HG02981 (cell line): ENCODE results near the gene STAT3.

Experiments used
- ATAC-seq: cut with Tn5 transposase; IDR thresholded peaks from one replicate; pipeline ENCODE4 v1.9.1; 2021; ENCODE audit warnings: mild to moderate bottlenecking, moderate library complexity; ENCODE audit not compliant: unreplicated experiment

STAT3 gene

DNA sequence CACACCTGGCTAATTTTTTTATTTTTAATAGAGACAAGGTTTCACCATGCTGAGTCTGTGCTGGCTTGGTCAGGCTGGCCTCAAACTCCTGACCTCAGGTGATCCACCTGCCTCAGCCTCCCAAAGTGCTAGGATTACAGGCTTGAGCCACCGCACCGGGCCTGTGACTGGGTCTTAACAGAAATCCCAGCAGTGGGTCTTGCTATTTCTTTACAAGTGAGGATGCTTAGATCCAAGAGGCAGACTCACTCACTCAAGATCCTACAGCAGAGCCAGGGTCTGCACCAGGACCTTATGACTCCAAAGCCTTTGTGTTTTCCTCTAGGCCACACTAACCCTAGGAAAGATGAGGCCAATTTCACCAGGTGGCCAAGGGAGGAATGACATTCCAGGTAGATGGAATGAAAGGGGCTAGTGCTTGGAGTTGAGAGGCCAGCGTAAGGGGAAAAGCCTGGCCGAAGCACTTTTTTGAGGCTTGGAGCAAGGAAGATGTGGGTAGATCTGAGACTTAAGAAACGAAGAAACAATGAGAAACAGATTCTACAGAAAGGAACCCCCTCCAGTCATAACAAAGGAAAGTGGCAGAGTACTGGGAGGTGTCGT is 105.7 kb downstream of the STAT3 start:
- no peak for ATAC-seq

DNA sequence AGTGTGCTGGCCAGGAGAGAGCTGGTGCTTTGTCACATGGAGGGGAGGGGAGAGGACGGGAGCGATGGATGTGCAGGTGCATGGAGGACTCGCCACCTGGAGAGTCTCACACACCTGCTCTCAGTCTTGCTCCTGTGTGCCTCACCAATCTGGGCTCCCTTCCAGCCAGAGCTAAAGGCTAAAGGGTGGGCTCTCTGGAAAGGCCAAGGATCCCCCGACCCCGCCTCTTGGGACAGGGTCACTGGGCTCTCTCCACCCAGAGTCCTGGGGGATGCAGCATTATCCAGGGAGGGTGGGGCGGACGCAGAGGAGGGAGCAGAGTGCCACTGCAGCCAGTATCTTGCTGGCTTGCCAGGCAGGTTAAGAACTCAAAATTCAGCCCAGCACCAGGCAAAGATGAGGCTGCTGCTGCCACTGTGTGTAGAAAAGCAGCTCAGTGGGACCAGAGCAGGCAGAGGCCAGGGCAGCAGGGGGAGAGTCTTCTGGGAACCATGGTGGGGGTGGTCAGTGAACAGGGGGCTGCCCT is 106.6 kb downstream of the STAT3 start:
- ATAC-seq = no peak

GRCh38 chr17:42279776-42280630 is 108.2 kb downstream of the STAT3 start:
- ATAC-seq = no peak

GRCh38 chr17:42277342-42277712 is 110.9 kb downstream of the STAT3 start:
- no peak for ATAC-seq

DNA sequence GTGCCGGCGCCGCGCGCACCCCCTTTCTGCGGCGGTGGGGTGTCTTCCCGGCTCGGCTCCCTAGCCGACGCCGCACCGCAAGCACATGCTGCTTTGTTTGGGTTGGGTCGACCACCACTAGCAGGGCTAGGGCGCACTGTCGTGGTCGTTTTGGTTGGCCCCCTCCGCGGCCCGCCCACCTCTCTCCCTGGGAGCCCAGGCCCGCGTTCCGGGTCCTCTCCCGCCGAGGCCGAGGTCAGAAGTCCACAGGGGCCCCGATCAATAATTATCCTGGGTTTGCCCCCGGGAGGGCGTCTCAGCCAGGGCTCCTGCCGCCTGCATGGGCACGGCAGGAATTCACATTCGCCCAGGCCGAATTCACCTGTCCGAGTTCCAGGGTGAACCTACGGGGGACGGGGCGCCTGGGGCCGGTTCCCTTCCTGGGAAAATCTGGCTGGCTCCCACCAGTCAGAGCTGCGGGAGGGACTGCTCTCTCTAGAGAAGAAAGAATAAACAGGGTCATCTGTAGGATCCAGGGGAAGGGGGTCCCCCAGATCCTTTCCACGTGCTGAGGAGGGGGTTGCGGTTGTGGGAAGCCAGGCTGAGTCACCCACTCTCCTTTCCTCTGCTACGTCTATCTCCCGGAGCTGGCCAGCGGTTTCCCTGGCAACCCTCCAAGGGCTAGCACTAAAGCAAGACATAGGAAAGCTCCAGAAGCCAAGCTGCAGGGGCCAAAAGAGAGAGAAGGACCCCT is 111.5 kb downstream of the STAT3 start:
- no peak for ATAC-seq

DNA sequence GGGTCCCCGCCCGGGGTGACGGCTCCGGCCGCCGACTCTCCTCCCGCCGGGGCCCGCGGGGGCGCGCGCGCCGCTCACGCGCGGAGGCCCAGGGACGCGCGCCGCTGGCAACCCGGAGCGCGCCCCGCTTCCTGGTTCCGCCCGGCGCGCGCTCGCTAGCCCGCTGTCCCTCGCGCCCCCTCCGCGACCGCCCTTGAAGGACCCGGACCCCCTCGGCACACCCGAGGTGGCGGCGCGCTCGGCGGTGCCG is 112.0 kb downstream of the STAT3 start, which contains the start of gene STAT5B:
STAT5B (minus strand) TSS at position 33 of the 250 bp plus-strand sequence. CDS start 44,264 bp downstream, outside the sequence.
- no peak for ATAC-seq

- ATAC-seq = no peak
Observed at GRCh38 chr17:42275527-42276358, 112.5 kb downstream of the STAT3 start.

DNA sequence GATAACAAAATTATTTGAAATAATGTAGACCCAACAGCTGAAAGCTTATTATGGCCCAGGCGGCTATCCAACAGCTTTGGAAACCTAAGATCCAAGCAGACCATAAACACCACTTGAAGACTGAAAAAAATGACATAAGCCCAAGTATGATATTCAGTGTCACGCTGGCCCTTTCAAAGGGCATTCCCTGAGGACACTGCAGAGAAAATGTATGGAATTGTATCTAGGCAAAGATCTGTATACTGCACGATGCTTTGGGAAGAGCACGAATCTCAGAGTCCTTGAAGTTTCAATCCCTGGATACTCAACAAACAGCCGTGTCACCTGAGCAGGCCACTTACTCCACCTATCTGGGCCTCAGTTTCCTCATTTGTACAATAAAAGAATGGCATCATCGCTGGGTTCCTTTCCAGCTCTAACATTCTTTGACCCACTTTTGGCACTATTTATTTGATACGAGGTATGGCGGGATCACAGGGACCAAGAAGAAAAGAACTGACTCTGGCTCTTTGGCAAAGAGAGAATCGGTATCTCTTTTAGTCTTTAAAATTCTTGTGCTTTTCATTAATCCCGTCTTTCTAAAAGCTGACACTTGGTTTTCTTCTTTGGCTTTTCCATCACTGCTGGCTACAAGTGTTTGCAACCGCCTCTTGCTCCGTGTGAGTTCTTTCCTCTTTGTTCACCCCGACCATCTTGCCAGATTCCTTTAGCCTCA is 113.3 kb downstream of the STAT3 start:
- no peak for ATAC-seq

DNA sequence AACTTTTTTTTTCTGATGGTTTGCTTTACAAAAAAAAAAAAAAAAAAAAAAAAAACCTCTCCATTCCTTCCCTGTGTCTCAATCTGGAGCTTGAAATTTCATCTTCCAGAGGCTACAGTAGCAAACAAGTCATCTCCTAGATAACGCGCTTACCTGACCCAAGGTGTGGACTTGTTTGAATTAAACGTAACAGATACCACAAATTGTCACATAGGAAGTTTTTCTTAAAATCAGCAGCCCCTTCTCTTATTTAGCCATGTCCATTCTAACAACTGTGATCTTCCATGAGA is 114.0 kb downstream of the STAT3 start:
- ATAC-seq = no peak

DNA sequence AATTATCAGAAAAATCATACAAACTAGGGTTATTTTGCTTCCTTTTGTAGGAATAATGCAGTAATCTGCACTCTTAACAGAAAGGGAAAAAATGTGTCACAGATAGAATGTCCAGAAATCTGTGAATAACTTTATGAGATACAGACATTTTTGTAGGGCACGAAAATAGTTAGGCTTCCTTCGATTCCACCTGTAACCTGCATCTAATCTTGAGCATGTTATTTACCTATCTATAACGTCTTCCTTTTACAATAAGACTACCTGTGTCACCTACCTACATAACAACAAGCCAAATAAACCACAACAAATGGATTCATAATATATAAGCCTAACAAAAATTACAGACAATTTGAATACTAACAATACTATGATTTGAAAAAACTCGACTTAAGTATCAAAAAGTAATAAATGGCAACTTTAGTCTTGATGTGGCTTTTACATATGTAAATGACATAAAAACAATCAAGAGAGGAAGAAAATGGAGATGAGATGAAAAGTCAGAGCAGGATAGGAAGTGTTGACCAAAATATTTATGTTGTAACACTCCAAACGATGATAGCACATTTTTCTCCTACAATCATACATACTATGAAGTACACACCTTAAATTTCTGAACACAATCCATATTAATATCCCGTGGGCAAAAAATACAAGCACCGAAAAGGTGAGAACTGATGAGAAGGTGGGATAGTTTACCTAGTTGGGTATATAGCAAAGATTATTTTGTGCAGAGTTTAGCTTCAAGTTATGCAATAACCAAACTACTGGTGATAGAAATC is 114.6 kb downstream of the STAT3 start:
- no peak for ATAC-seq

GRCh38 chr17:42272162-42272907 is 115.9 kb downstream of the STAT3 start:
- ATAC-seq = no peak

- no peak for ATAC-seq
Observed at GRCh38 chr17:42271779-42272035, 116.5 kb downstream of the STAT3 start.

GRCh38 chr17:42271006-42271778 is 117.0 kb downstream of the STAT3 start:
- no peak for ATAC-seq

- ATAC-seq = no peak
Observed at GRCh38 chr17:42270596-42270995, 117.6 kb downstream of the STAT3 start.

- no peak for ATAC-seq
Observed at GRCh38 chr17:42270170-42270535, 118.1 kb downstream of the STAT3 start.

DNA sequence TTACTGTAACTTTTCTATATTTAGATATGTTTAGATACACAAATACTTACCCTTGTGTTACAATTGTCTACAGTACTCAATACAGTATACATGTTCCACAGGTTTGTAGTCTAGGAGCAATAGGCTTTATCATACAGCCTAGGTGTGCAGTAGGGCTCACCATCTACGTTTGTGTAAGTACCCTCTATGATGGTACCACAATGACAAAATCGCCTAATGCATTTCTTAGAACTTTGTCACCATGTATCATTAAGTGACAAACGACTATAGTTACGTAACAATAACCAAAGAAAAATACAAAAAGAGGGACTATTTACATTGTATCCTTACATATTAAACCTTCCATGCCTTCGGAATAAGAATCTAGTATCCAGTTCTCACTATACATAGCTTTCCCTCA is 120.0 kb downstream of the STAT3 start:
- no peak for ATAC-seq

- no peak for ATAC-seq
Observed at GRCh38 chr17:42266918-42267766, 121.1 kb downstream of the STAT3 start.

- no peak for ATAC-seq
Observed at GRCh38 chr17:42266462-42266861, 121.8 kb downstream of the STAT3 start.
